Natural killer cell (primary cell): Measurements from ENCODE around the gene FKBP11. TPM values are rescaled to one million over a fixed set of nuclear protein-coding genes. Genes with fewer than 3 reads are reported as not detected.

Experiments
- ATAC-seq, 3 donors: fragments of 150-1000 bp in 2 of 3; fragments of 200-7000 bp in 1 of 3; cut with Tn5 transposase; 1 replicate in 1 of 3; 2 replicates in 2 of 3; pipeline ENCODE4 v1.10.0; 2021; ENCODE audit warnings: mild to moderate bottlenecking in 2 of 3, moderate library complexity in 2 of 3
- DNase-seq, 2 donors: peaks; one replicate each; pipeline versions ENCODE4 v3.0.0 to v3.0.0-alpha.2; 2013 to 2021; ENCODE audit warnings: mixed read lengths in 1 of 2
- H3K27ac ChIP-seq: one replicate; pipeline ENCODE4 v1.5.1; 2013; ENCODE audit warnings: mild to moderate bottlenecking, low read length
- H3K27me3 ChIP-seq: one replicate; pipeline ENCODE4 v1.6.1; 2013; ENCODE audit warnings: low read length; ENCODE audit not compliant: control insufficient read depth, insufficient read depth
- H3K36me3 ChIP-seq: one replicate; pipeline ENCODE4 v1.6.1; 2013; ENCODE audit warnings: low read length; ENCODE audit not compliant: control insufficient read depth, insufficient read depth
- H3K4me1 ChIP-seq: one replicate; pipeline ENCODE4 v1.6.1; 2013; ENCODE audit warnings: low read length; ENCODE audit not compliant: control insufficient read depth, insufficient read depth
- H3K4me3 ChIP-seq: one replicate; pipeline ENCODE4 v1.5.1; 2013; ENCODE audit warnings: low read length
- H3K9me3 ChIP-seq: one replicate; pipeline ENCODE4 v1.6.1; 2013; ENCODE audit warnings: low read length; ENCODE audit not compliant: control insufficient read depth, insufficient read depth
- H3K27ac Mint-ChIP-seq, 2 donors: one replicate each; pipeline ENCODE4 v1.8.0; 2022; ENCODE audit warnings: mild to moderate bottlenecking in 2 of 2, mixed read lengths in 2 of 2, moderate library complexity in 1 of 2
- H3K27me3 Mint-ChIP-seq, 2 donors: one replicate each; pipeline ENCODE4 v1.8.0; 2022; ENCODE audit warnings: low read depth in 2 of 2, mixed read lengths in 2 of 2
- H3K36me3 Mint-ChIP-seq: one replicate; pipeline ENCODE4 v1.8.0; 2022; ENCODE audit warnings: mixed read lengths
- H3K4me1 Mint-ChIP-seq, 2 donors: one replicate each; pipeline ENCODE4 v1.8.0; 2022; ENCODE audit warnings: mixed read lengths in 2 of 2
- H3K4me3 Mint-ChIP-seq: one replicate; pipeline ENCODE4 v1.8.0; 2022; ENCODE audit warnings: mild to moderate bottlenecking, moderate library complexity, mixed read lengths
- H3K9me3 Mint-ChIP-seq, 2 donors: one replicate each; pipeline ENCODE4 v1.8.0; 2022; ENCODE audit warnings: mixed read lengths in 2 of 2
- CTCF ChIP-seq: fragments of 200-600 bp; IDR thresholded peaks from one replicate; pipeline ENCODE4 v1.8.0; 2022; ENCODE audit warnings: antibody characterized with exemption
- WGBS: methylation state at CpG from one replicate; pipeline ENCODE4 v1.1.7; 2013; ENCODE audit warnings: missing lambda C conversion rate; ENCODE audit not compliant: insufficient coverage; 5-methylcytosine and 5-hydroxymethylcytosine counted together
- intact Hi-C: fragments of 100-400 bp; cut with micrococcal nuclease; formaldehyde crosslinking; loops from one replicate; pipeline ENCODE4 v1.14.2; 2022
- total RNA-seq, 4 donors: library from RNA; stranded (reverse); fragments of 120-200 nt in 1 of 4; gene quantifications; one replicate each; pipeline versions ENCODE4 v1.2.3 to v1.2.4, GENCODE V29; 2013 to 2022

FKBP11 gene
- total RNA-seq, 3 donors from 2014 or later (not counting 1 experiment from before 2014, with no cell fraction given) = 156 to 228 (median 218) TPM

- Mint-ChIP-seq H3K27ac (peak overlapping the region in 1 of 2 donors; percentile 6), H3K27me3 (no peaks in the 10 kb centered on the region), H3K4me1 (peaks cover 6 to 11% of the 10 kb centered on the region in 2 donors), H3K36me3 (no peaks in the 10 kb centered on the region), H3K9me3 (no peaks in the 10 kb centered on the region), H3K4me3 (no peak overlapping the region)
- no peak for ATAC-seq
- TF ChIP-seq CTCF = no peak
- Histone ChIP-seq H3K27me3 (no peaks in the 10 kb centered on the region), H3K4me3 (no peak overlapping the region), H3K4me1 (peaks cover 14% of the 10 kb centered on the region), H3K9me3 (no peaks in the 10 kb centered on the region), H3K36me3 (no peaks in the 10 kb centered on the region), H3K27ac (no peak overlapping the region)
- 61% methylated on average over 3 of the region's 3 CpGs for WGBS
- intact Hi-C loops = no loop called here
- DNase-seq = no peak
Measured at GRCh38 chr12:48907245-48907644, 18.0 kb downstream of the FKBP11 start.

DNA sequence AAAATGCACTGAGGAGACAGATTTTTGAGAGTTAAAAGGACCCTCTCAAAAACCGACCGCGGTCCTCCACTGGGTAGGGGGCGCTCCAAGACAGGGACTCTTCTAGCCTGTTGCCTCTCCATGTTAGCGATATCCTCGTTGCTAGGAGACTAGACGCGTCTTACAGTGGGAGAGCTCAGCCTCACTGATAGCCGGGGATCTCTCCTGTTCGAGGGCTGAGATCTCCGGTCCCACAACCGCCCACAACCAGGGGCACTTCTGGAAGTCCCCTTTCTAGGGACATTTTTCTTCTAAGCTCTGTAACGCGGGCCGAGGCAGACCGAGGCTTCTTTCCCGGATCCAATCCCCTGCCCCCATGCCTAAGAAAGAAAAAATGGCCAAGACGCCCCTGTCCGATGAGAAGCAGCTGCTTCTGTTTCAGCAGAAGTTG, 21.3 kb downstream of the FKBP11 start:
- Mint-ChIP-seq H3K36me3 (no peaks in the 10 kb centered on the region), H3K4me1 (peaks cover 6 to 11% of the 10 kb centered on the region in 2 donors), H3K27ac (peak overlapping the region in 1 of 2 donors; percentile 83), H3K27me3 (no peaks in the 10 kb centered on the region), H3K9me3 (no peaks in the 10 kb centered on the region), H3K4me3 (peak overlapping the region; percentile 56)
- 2% methylated on average over 19 of the region's 19 CpGs for WGBS
- no peaks in the 10 kb centered on the region for H3K27me3 ChIP-seq
- H3K4me1 ChIP-seq = peaks cover 14% of the 10 kb centered on the region
- H3K36me3 ChIP-seq = no peaks in the 10 kb centered on the region
- H3K4me3 ChIP-seq = peak overlapping the region; percentile 9
- ATAC-seq (peak; percentile 95 to 100 (median 99)), DNase-seq (peak; percentile 74 to 93)
- H3K9me3 ChIP-seq = no peaks in the 10 kb centered on the region
- TF ChIP-seq CTCF = peak; percentile 84
- intact Hi-C loops = loop anchor here (1.0 to 5.0 kb wide), 2 partner anchors 32 to 83 kb away; no protein-coding TSS in a partner anchor
- no peak overlapping the region for H3K27ac ChIP-seq

- no peaks in the 10 kb centered on the region for H3K36me3 ChIP-seq
- Mint-ChIP-seq H3K4me3 (peak overlapping the region; percentile 70), H3K4me1 (peaks cover 6 to 11% of the 10 kb centered on the region in 2 donors)
Measured at GRCh38 chr12:48903363-48903981, 21.8 kb downstream of the FKBP11 start.

More at GRCh38 chr12:48903363-48903981, 21.8 kb downstream of the FKBP11 start:
- TF ChIP-seq CTCF = no peak
- Histone ChIP-seq H3K27me3 (no peaks in the 10 kb centered on the region), H3K27ac (no peak overlapping the region), H3K4me1 (peaks cover 14% of the 10 kb centered on the region), H3K9me3 (no peaks in the 10 kb centered on the region), H3K4me3 (no peak overlapping the region)
- 56% methylated on average over 17 of the region's 20 CpGs for whole genome bisulfite sequencing
- DNase-seq (no peak), ATAC-seq (peak in 2 of 3 donors; percentile 2 to 17)
- intact Hi-C loops = loop anchor here (5.0 kb wide), 1 partner anchor 84 kb away; no protein-coding TSS in a partner anchor
- Mint-ChIP-seq H3K27me3 (peaks cover 2 to 3% of the 10 kb centered on the region in 2 donors), H3K36me3 (no peaks in the 10 kb centered on the region), H3K27ac (peak overlapping the region in 1 of 2 donors; percentile 83), H3K9me3 (no peaks in the 10 kb centered on the region)
